KMS-11 (cell line): ENCODE results near the gene PTPRT.

Source experiments
- H2AFZ ChIP-seq: fragments of 200-600 bp; sonication (generic); 2 replicates; pipeline ENCODE4 v1.6.1; 2016; ENCODE audit warnings: antibody characterized with exemption, mixed run types, low read depth
- H3K27ac ChIP-seq: fragments of 200-600 bp; sonication (generic); 2 replicates; pipeline ENCODE4 v1.6.1; 2016; ENCODE audit warnings: mild to moderate bottlenecking, mixed run types
- H3K27me3 ChIP-seq: fragments of 200-600 bp; sonication (generic); 2 replicates; pipeline ENCODE4 v1.6.1; 2017; ENCODE audit warnings: mild to moderate bottlenecking, low read depth, mixed run types, moderate library complexity; ENCODE audit not compliant: insufficient read depth
- H3K36me3 ChIP-seq: fragments of 200-600 bp; sonication (generic); 2 replicates; pipeline ENCODE4 v1.6.1; 2017; ENCODE audit warnings: mild to moderate bottlenecking, mixed run types; ENCODE audit not compliant: insufficient read depth
- H3K4me1 ChIP-seq: fragments of 200-600 bp; sonication (generic); 2 replicates; pipeline ENCODE4 v1.6.1; 2016; ENCODE audit warnings: mild to moderate bottlenecking, low read depth, mixed run types; ENCODE audit not compliant: poor library complexity, severe bottlenecking
- H3K4me2 ChIP-seq: fragments of 200-600 bp; sonication (generic); 2 replicates; pipeline ENCODE4 v1.7.0; 2016; ENCODE audit warnings: mild to moderate bottlenecking, mixed run types
- H3K4me3 ChIP-seq: fragments of 200-600 bp; sonication (generic); IDR thresholded peaks from 2 replicates; pipeline ENCODE4 v1.6.1; 2017; ENCODE audit warnings: low read depth, low read length, mixed read lengths; ENCODE audit not compliant: insufficient read depth
- H3K79me2 ChIP-seq: fragments of 200-600 bp; sonication (generic); 2 replicates; pipeline ENCODE4 v1.6.1; 2016; ENCODE audit warnings: low read depth, mixed run types; ENCODE audit not compliant: insufficient read depth
- H3K9ac ChIP-seq: fragments of 200-600 bp; sonication (generic); 2 replicates; pipeline ENCODE4 v1.6.1; 2016; ENCODE audit warnings: mild to moderate bottlenecking, mixed run types
- H4K20me1 ChIP-seq: fragments of 200-600 bp; sonication (generic); 2 replicates; pipeline ENCODE4 v1.6.1; 2016; ENCODE audit warnings: mild to moderate bottlenecking, mixed run types; ENCODE audit not compliant: insufficient read depth
- TF ChIP-seq, protein P1 (sequence below): fragments of 200-600 bp; sonication (generic); conservative IDR thresholded peaks from 2 replicates; pipeline ENCODE4 v1.6.1; 2017; ENCODE audit warnings: low read depth, mild to moderate bottlenecking, antibody characterized with exemption, low read length, moderate library complexity, mixed read lengths

The PTPRT gene

DNA sequence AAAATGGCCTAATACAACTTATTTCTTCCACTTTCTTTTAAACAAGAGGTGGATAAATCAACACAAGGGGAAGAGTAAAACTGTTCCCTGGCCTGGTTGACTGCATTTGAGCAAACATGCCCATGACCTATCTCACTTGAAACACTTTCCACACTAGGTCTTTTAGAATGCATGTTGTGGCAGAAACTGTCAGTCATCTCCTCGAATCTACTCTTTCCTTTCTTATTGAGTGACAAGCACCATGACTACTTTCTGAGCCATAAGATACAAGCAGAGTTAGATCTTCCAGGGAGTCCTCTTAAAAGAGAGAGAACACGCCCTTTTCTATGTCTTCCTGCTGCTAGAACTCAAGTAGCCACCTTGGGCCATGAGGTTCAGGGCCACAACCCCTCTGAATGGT is 66.5 kb downstream of the PTPRT start:
- no peak overlapping the region for H3K27ac ChIP-seq
- H3K4me1 ChIP-seq: no peaks in the 10 kb centered on the region
- no peaks in the 10 kb centered on the region for H4K20me1 ChIP-seq
- TF ChIP-seq, protein P1, sequence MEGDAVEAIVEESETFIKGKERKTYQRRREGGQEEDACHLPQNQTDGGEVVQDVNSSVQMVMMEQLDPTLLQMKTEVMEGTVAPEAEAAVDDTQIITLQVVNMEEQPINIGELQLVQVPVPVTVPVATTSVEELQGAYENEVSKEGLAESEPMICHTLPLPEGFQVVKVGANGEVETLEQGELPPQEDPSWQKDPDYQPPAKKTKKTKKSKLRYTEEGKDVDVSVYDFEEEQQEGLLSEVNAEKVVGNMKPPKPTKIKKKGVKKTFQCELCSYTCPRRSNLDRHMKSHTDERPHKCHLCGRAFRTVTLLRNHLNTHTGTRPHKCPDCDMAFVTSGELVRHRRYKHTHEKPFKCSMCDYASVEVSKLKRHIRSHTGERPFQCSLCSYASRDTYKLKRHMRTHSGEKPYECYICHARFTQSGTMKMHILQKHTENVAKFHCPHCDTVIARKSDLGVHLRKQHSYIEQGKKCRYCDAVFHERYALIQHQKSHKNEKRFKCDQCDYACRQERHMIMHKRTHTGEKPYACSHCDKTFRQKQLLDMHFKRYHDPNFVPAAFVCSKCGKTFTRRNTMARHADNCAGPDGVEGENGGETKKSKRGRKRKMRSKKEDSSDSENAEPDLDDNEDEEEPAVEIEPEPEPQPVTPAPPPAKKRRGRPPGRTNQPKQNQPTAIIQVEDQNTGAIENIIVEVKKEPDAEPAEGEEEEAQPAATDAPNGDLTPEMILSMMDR: no peak
- H3K4me2 ChIP-seq: no peak overlapping the region
- H3K9ac ChIP-seq: no peak overlapping the region
- no peak overlapping the region for H3K4me3 ChIP-seq
- H3K36me3 ChIP-seq: no peaks in the 10 kb centered on the region
- H3K27me3 ChIP-seq: no peaks in the 10 kb centered on the region
- no peaks in the 10 kb centered on the region for H3K79me2 ChIP-seq
- H2AFZ ChIP-seq: no peak overlapping the region

DNA sequence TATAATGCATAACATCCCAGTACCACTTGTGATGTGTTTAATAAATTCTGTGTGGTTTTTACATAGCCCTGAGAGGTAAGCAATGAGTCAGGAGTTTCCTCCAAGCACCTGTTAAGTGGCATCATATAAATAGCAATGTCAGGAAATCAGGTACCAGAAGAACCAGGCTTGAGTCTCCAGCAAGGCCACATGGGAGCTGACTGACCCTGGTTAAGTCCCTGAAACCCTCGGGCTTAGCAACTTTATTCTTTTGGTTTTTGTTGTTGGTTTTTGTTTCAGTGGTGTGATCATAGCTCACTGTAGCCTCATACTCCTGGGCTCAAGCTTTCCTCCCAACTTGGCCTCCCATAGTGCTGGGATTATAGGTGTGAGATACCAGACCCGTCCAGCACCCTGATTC is 70.0 kb downstream of the PTPRT start:
- no peak overlapping the region for H3K27ac ChIP-seq
- H3K4me2 ChIP-seq: no peak overlapping the region
- TF ChIP-seq, protein P1: no peak
- no peak overlapping the region for H2AFZ ChIP-seq
- no peaks in the 10 kb centered on the region for H3K27me3 ChIP-seq
- no peaks in the 10 kb centered on the region for H3K36me3 ChIP-seq
- H4K20me1 ChIP-seq: no peaks in the 10 kb centered on the region
- no peaks in the 10 kb centered on the region for H3K79me2 ChIP-seq
- no peak overlapping the region for H3K4me3 ChIP-seq
- no peaks in the 10 kb centered on the region for H3K4me1 ChIP-seq
- no peak overlapping the region for H3K9ac ChIP-seq

DNA sequence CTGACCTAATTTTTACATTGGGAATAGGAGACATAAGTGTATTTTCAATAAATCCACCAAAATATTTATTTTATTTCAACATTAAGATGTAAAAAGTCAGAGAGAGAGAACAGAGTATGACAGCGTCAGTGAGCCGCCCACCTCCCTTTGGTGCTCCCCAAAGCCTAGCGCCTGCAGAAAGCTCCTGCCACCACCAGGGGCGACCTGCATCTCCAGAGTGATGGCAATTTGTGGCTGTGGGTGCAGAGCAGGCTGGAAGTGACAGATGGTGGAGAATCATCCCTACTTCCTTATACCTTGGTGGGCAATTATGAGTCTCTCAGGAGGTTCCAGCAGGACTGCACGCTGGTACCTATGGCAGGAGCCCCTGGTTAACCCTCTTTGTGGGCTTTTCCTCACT is 87.3 kb downstream of the PTPRT start:
- H3K27ac ChIP-seq: no peak overlapping the region
- H3K4me2 ChIP-seq: no peak overlapping the region
- H4K20me1 ChIP-seq: no peaks in the 10 kb centered on the region
- H3K79me2 ChIP-seq: no peaks in the 10 kb centered on the region
- H3K36me3 ChIP-seq: no peaks in the 10 kb centered on the region
- H3K27me3 ChIP-seq: no peaks in the 10 kb centered on the region
- TF ChIP-seq, protein P1: 0 out of 2 replicates have a peak, but pooled peaks have one; percentile 24
- H3K4me3 ChIP-seq: no peak overlapping the region
- H3K9ac ChIP-seq: no peak overlapping the region
- H3K4me1 ChIP-seq: no peaks in the 10 kb centered on the region
- no peak overlapping the region for H2AFZ ChIP-seq

DNA sequence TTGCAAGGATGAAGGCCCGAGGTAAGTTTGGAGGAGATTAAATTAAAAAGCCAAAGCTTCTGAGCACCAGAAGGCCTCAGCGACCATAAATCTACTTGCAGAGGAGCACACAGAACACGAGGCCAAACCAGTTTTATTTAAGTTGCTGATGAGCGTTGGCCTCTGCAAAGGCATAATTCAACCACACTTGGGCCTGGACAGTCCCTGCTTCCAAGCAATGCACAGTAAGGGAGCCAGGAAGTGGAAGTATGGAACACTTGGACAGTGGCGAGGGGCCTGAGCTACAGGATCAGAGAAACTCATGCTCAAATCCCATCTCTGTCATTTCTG is 92.8 kb downstream of the PTPRT start:
- Histone ChIP-seq H3K4me3 (no peak overlapping the region), H3K9ac (no peak overlapping the region), H3K79me2 (no peaks in the 10 kb centered on the region), H2AFZ (no peak overlapping the region), H3K4me1 (no peaks in the 10 kb centered on the region), H3K27me3 (no peaks in the 10 kb centered on the region), H3K4me2 (no peak overlapping the region), H3K27ac (no peak overlapping the region), H3K36me3 (no peaks in the 10 kb centered on the region), H4K20me1 (no peaks in the 10 kb centered on the region)
- TF ChIP-seq, protein P1: no peak
